GM23248 (cell line): Measurements from ENCODE around the gene C14orf132.

Experiments used
- EZH2 ChIP-seq: fragments of 200-600 bp; sonication (generic); IDR thresholded peaks from 2 replicates; pipeline ENCODE4 v1.6.1; 2018; ENCODE audit warnings: antibody characterized with exemption, mild to moderate bottlenecking; ENCODE audit not compliant: insufficient read depth, poor library complexity, severe bottlenecking
- EZH2phosphoT487 ChIP-seq: fragments of 200-600 bp; sonication (generic); IDR thresholded peaks from 2 replicates; pipeline ENCODE4 v1.6.1; 2018; ENCODE audit warnings: antibody characterized with exemption, moderate library complexity, mild to moderate bottlenecking, low read depth; ENCODE audit not compliant: insufficient read depth

- TF ChIP-seq EZH2phosphoT487 (no peak), EZH2 (no peak)
Measured at GRCh38 chr14:96042248-96042930, 3.2 kb downstream of the C14orf132 start.
